Small intestine (tissue), 7 donors: ENCODE data around the gene NNAT. TPM values are rescaled to one million over a fixed set of nuclear protein-coding genes. Genes with fewer than 3 reads are reported as not detected.
"Not testable (repeated sequence)": the region's sequence is repeated elsewhere in the genome, so short reads cannot be mapped to it uniquely, and the experiment has no call there.

Source experiments
- DNase-seq, 2 donors: peaks; one replicate each; pipeline versions ENCODE4 v3.0.0 to v3.0.0-alpha.2; 2013
- FAIRE-seq: peaks from 2 replicates; lab custom pipeline; 2012; peaks lifted over from hg19 to GRCh38; lab: Jason Lieb, UNC
- H3K27ac ChIP-seq, 3 donors: one replicate each; pipeline ENCODE4 v1.5.1; 2013; ENCODE audit warnings: low read length in 2 of 3, mild to moderate bottlenecking in 2 of 3, control low read depth in 1 of 3, inconsistent platforms in 1 of 3, low read depth in 1 of 3, moderate library complexity in 1 of 3
- H3K27me3 ChIP-seq, 3 donors: one replicate each; pipeline ENCODE4 v1.6.1; 2013; ENCODE audit warnings: low read length in 3 of 3, inconsistent platforms in 1 of 3; ENCODE audit not compliant: control insufficient read depth in 3 of 3, insufficient read depth in 3 of 3
- H3K36me3 ChIP-seq, 3 donors: one replicate each; pipeline ENCODE4 v1.6.1; 2013; ENCODE audit warnings: low read length in 3 of 3, inconsistent platforms in 1 of 3, low read depth in 1 of 3, mild to moderate bottlenecking in 1 of 3, moderate library complexity in 1 of 3; ENCODE audit not compliant: control insufficient read depth in 3 of 3, insufficient read depth in 2 of 3
- H3K4me1 ChIP-seq, 3 donors: one replicate each; pipeline ENCODE4 v1.6.1; 2013; ENCODE audit warnings: low read length in 2 of 3, inconsistent platforms in 1 of 3, low read depth in 1 of 3, mild to moderate bottlenecking in 1 of 3, moderate library complexity in 1 of 3; ENCODE audit not compliant: control insufficient read depth in 3 of 3, insufficient read depth in 2 of 3
- H3K4me3 ChIP-seq, 3 donors: one replicate each; pipeline ENCODE4 v1.5.1; 2013; ENCODE audit warnings: low read length in 3 of 3, control low read depth in 1 of 3, inconsistent platforms in 1 of 3, low read depth in 1 of 3, mild to moderate bottlenecking in 1 of 3, moderate library complexity in 1 of 3
- H3K9me3 ChIP-seq, 2 donors: one replicate each; pipeline ENCODE4 v1.6.1; 2013; ENCODE audit warnings: low read depth in 1 of 2, low read length in 1 of 2; ENCODE audit not compliant: control insufficient read depth in 2 of 2, insufficient read depth in 1 of 2
- WGBS, 3 donors: extraction: QIAGEN DNeasy Blood & Tissue Kit; methylation state at CpG; one replicate each; pipeline ENCODE4 v1.1.7; 2013; 5-methylcytosine and 5-hydroxymethylcytosine counted together
- polyA plus RNA-seq, 4 donors: library from polyadenylated mRNA; stranded (reverse) in 3 of 4; unstranded in 1 of 4; fragments of 200-250 nt in 3 of 4; fragments of 120-200 nt in 1 of 4; gene quantifications; one replicate each; pipeline versions ENCODE4 v1.2.1 to v1.2.3, GENCODE V29; 2013
- donor health status: healthy with polysubstance abuse.
- donor health status: control.
- donor health status: control.
- donor health status: Bipolar disorder and iron deficiency.
- donor health status: healthy.

Gene NNAT
- polyA plus RNA-seq, 4 donors = 2.7 to 18.6 (median 10.6) TPM; not detected in 1

GRCh38 chr20:37535443-37536132 is 14.5 kb downstream of the NNAT start:
- 16 to 42% (median 32%) methylated on average over 10 of the region's 10 CpGs for WGBS, 3 donors
- H3K36me3 ChIP-seq = no peaks in the 10 kb centered on the region
- peaks cover 0 to 32% (median 4%) of the 10 kb centered on the region in 3 donors for H3K4me1 ChIP-seq
- H3K27me3 ChIP-seq = no peaks in the 10 kb centered on the region
- peak overlapping the region in 2 of 3 donors; percentile 34 to 57 for H3K27ac ChIP-seq
- no peak overlapping the region for H3K4me3 ChIP-seq
- no peak for FAIRE-seq
- peak; percentile 47 to 49 for DNase-seq
- H3K9me3 ChIP-seq = no peaks in the 10 kb centered on the region

- Histone ChIP-seq H3K9me3 (no peaks in the 10 kb centered on the region), H3K27ac (no peak overlapping the region), H3K27me3 (no peaks in the 10 kb centered on the region), H3K36me3 (no peaks in the 10 kb centered on the region), H3K4me1 (peaks cover 0 to 45% (median 4%) of the 10 kb centered on the region in 3 donors), H3K4me3 (no peak overlapping the region)
- DNase-seq = no peak
- no peak for FAIRE-seq
- 88 to 92% (median 92%) methylated on average over 1 of the region's 1 CpG for WGBS, 3 donors
Observed at GRCh38 chr20:37537505-37537904, 16.5 kb downstream of the NNAT start.

GRCh38 chr20:37538003-37538402 is 17.0 kb downstream of the NNAT start:
- DNase-seq = peak in 1 of 2 donors; percentile 74
- Histone ChIP-seq H3K27ac (no peak overlapping the region), H3K4me1 (peaks cover 0 to 48% (median 4%) of the 10 kb centered on the region in 3 donors), H3K36me3 (no peaks in the 10 kb centered on the region), H3K9me3 (no peaks in the 10 kb centered on the region), H3K27me3 (no peaks in the 10 kb centered on the region), H3K4me3 (no peak overlapping the region)
- FAIRE-seq = no peak
- 85 to 91% (median 86%) methylated on average over 5 of the region's 5 CpGs for WGBS, 3 donors

- DNase-seq (no peak), FAIRE-seq (no peak)
- peaks cover 0 to 59% (median 4%) of the 10 kb centered on the region in 3 donors for H3K4me1 ChIP-seq
- no peaks in the 10 kb centered on the region for H3K36me3 ChIP-seq
- H3K9me3 ChIP-seq = no peaks in the 10 kb centered on the region
- no peak overlapping the region for H3K4me3 ChIP-seq
- no peak overlapping the region for H3K27ac ChIP-seq
- 67 to 79% (median 70%) methylated on average over 4 of the region's 4 CpGs for WGBS, 3 donors
- H3K27me3 ChIP-seq = no peaks in the 10 kb centered on the region
Observed at GRCh38 chr20:37539424-37539823, 18.4 kb downstream of the NNAT start.

- Histone ChIP-seq H3K27me3 (no peaks in the 10 kb centered on the region), H3K36me3 (no peaks in the 10 kb centered on the region), H3K27ac (peak overlapping the region in 1 of 3 donors; percentile 36), H3K4me3 (no peak overlapping the region), H3K9me3 (no peaks in the 10 kb centered on the region), H3K4me1 (peaks cover 0 to 56% (median 4%) of the 10 kb centered on the region in 3 donors)
- FAIRE-seq = no peak
- peak; percentile 63 to 81 for DNase-seq
- 10 to 22% (median 20%) methylated on average over 5 of the region's 5 CpGs for WGBS, 3 donors
Observed at GRCh38 chr20:37540001-37540400, 19.0 kb downstream of the NNAT start.

GRCh38 chr20:37540838-37541237 is 19.8 kb downstream of the NNAT start:
- Histone ChIP-seq H3K4me1 (peaks cover 0 to 50% (median 4%) of the 10 kb centered on the region in 3 donors), H3K27ac (peak overlapping the region in 1 of 3 donors; percentile 36)
- FAIRE-seq, H3K9me3 ChIP-seq, H3K36me3 ChIP-seq, H3K4me3 ChIP-seq, H3K27me3 ChIP-seq, DNase-seq: not testable (repeated sequence)
- 74 to 96% (median 93%) methylated on average over 1 of the region's 1 CpG for WGBS, 3 donors

- peaks cover 0 to 46% (median 4%) of the 10 kb centered on the region in 3 donors for H3K4me1 ChIP-seq
- DNase-seq (no peak), FAIRE-seq (no peak)
- H3K9me3 ChIP-seq = no peaks in the 10 kb centered on the region
- no peaks in the 10 kb centered on the region for H3K36me3 ChIP-seq
- no peak overlapping the region for H3K27ac ChIP-seq
- no peak overlapping the region for H3K4me3 ChIP-seq
- H3K27me3 ChIP-seq = no peaks in the 10 kb centered on the region
- WGBS, 3 donors = 52 to 82% (median 71%) methylated on average over 5 of the region's 5 CpGs
Observed at GRCh38 chr20:37541326-37541725, 20.3 kb downstream of the NNAT start.

GRCh38 chr20:37542281-37542680 is 21.2 kb downstream of the NNAT start:
- no peaks in the 10 kb centered on the region for H3K9me3 ChIP-seq
- no peaks in the 10 kb centered on the region for H3K36me3 ChIP-seq
- WGBS, 3 donors = 50 to 61% (median 51%) methylated on average over 6 of the region's 6 CpGs
- DNase-seq (peak in 1 of 2 donors; percentile 83), FAIRE-seq (no peak)
- peak overlapping the region in 1 of 3 donors; percentile 58 for H3K27ac ChIP-seq
- H3K27me3 ChIP-seq = no peaks in the 10 kb centered on the region
- H3K4me3 ChIP-seq = no peak overlapping the region
- H3K4me1 ChIP-seq = peaks cover 0 to 41% (median 3%) of the 10 kb centered on the region in 3 donors
